MCF 10A (cell line): Measurements from ENCODE around the gene FSCN2. TPM values are rescaled to one million over a fixed set of nuclear protein-coding genes. Genes with fewer than 3 reads are reported as not detected.

ENCODE experiments used
- BruUV-seq: library from RNA; stranded (reverse); fragments of 400-500 nt; replicated peaks from 2 replicates; lab custom pipeline; 2021; lab: Mats Ljungman, UMichigan
- CTCF ChIA-PET: fragments of 300-600 bp; sonication (Branson Sonifier 250); formaldehyde crosslinking; extraction: SDS; loops from one replicate; lab custom pipeline; 2021; ENCODE audit warnings: antibody characterized with exemption, inconsistent platforms; lab: Yijun Ruan, JAX
- POLR2A ChIA-PET: fragments of 300-600, 350-650 bp; sonication (Branson Sonifier 250); formaldehyde crosslinking; extraction: SDS; loops from one replicate; lab custom pipeline; 2020; ENCODE audit warnings: antibody characterized with exemption, inconsistent platforms; lab: Yijun Ruan, JAX
- DNase-seq: peaks from one replicate; pipeline ENCODE4 v3.0.0-alpha.2; 2018; ENCODE audit not compliant: unreplicated experiment
- H3K27ac Mint-ChIP-seq: one replicate; pipeline ENCODE4 v1.8.0; 2022; ENCODE audit warnings: mild to moderate bottlenecking, low read depth, mixed read lengths; ENCODE audit not compliant: unreplicated experiment
- H3K27me3 Mint-ChIP-seq: one replicate; pipeline ENCODE4 v1.8.0; 2022; ENCODE audit warnings: mixed read lengths; ENCODE audit not compliant: insufficient read depth, unreplicated experiment
- H3K36me3 Mint-ChIP-seq: one replicate; pipeline ENCODE4 v1.8.0; 2022; ENCODE audit warnings: mild to moderate bottlenecking, moderate library complexity, mixed read lengths; ENCODE audit not compliant: insufficient read depth, unreplicated experiment
- H3K4me1 Mint-ChIP-seq: one replicate; pipeline ENCODE4 v1.8.0; 2022; ENCODE audit warnings: mixed read lengths; ENCODE audit not compliant: insufficient read depth, unreplicated experiment
- H3K4me3 Mint-ChIP-seq: one replicate; pipeline ENCODE4 v1.8.0; 2022; ENCODE audit warnings: mild to moderate bottlenecking, moderate library complexity, mixed read lengths; ENCODE audit not compliant: unreplicated experiment
- H3K9me3 Mint-ChIP-seq: one replicate; pipeline ENCODE4 v1.8.0; 2022; ENCODE audit warnings: mixed read lengths; ENCODE audit not compliant: unreplicated experiment
- CTCF ChIP-seq: fragments of 200-600 bp; IDR thresholded peaks from one replicate; pipeline ENCODE4 v1.8.0; 2022; ENCODE audit warnings: antibody characterized with exemption, mild to moderate bottlenecking; ENCODE audit not compliant: unreplicated experiment
- intact Hi-C: fragments of 100-400 bp; cut with micrococcal nuclease; formaldehyde crosslinking; loops from 2 replicates; pipeline ENCODE4 v1.14.1; 2022
- total RNA-seq: library from RNA; stranded (reverse); gene quantifications from 2 replicates; pipeline ENCODE4 v1.2.3, GENCODE V29; 2022

The FSCN2 gene
- total RNA-seq, 1 experiment from 2014 or later, result not detected

DNA sequence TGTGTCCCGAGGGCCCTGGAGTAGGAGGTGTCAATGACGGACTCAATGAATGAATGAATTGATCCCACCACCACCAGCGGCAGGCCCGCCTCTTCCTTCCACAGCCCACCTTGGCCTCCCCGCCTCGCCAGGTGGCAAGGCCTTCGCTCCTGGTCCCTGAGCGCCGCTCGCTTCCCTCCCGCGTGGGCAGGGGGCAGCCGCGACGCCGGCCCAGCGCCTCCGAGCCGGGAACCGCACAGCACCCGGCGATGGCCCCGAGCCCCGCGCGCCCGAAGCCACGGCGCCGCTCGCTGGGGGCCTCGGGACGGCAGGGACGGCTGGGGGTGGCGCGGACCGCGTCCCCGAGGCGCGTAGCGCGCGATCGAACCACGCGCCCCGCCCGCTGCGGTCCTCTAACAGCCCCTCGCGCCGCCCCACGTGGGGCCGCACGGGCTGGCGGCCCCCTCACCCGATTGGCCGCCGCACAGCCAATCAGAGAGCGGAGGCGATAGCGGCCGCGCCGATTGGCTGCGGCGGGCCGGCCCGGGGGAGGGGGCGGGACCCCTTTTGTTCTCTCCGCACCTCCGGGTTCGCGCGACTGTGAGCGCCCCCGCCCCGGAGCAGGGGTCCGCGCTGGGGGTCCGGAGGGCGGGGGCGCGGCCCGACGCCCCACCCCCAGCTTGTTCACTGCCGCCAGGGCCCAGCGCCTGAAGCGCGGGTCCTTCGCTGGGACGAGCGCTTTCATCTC, 46.9 kb upstream of the FSCN2 start:
- H3K27me3 Mint-ChIP-seq, result no peaks in the 10 kb centered on the region
- POLR2A ChIA-PET, result no interaction called here
- no peak overlapping the region for H3K4me3 Mint-ChIP-seq

DNA sequence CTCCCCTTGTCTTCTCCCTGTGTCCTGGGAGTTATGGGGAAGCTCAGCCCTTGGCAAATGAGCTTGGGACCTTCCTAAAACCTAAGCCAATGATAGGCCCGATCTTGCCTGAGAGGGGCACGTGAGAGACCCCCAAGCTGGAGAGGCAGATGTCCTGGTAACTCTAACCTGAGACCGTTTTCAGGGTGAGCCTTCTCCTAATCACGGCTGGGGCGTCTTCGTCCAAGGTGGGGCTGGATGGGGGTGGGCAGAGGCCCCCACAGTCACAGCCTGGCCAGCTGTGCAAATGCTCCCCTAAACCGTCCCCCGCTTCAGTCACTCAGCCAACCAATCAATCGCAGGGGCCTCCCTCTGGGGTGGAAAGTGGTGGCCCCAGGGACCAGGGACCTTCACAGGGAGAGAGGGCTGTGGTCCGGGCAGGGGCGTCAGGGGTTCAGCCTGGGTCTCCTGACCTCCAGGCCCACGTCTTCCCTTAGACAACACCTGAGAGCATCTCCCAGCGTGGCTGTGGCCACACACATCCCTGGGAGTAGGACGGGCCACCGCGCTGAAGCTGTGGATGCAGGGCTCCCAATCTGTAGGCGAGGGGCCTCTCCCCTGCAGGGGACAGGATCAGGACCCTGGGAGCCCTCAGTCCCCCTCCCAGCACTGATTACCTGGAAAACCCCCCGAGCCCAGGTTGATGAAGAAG, 46.2 kb upstream of the FSCN2 start:
- no peak for TF ChIP-seq CTCF
- Mint-ChIP-seq H3K27ac (no peak overlapping the region), H3K4me3 (no peak overlapping the region), H3K4me1 (no peaks in the 10 kb centered on the region), H3K9me3 (no peaks in the 10 kb centered on the region), H3K36me3 (peaks cover 6% of the 10 kb centered on the region), H3K27me3 (no peaks in the 10 kb centered on the region)
- intact Hi-C loops, result loop anchor here (2.0 kb wide), 1 partner anchor 339 kb away; no protein-coding TSS in a partner anchor
- CTCF ChIA-PET, result interaction anchor here (0.7 kb wide), 1 partner anchor 114 kb away, joined by 3 read pairs; no protein-coding TSS in a partner anchor
- POLR2A ChIA-PET, result no interaction called here
- no TSS peak for BruUV-seq
- no peak for DNase-seq

More for the DNA sequence above, 46.9 kb upstream of the FSCN2 start:
- intact Hi-C loops, result no loop called here
- Mint-ChIP-seq H3K4me1 (no peaks in the 10 kb centered on the region), H3K9me3 (no peaks in the 10 kb centered on the region), H3K27ac (no peak overlapping the region), H3K36me3 (peaks cover 6% of the 10 kb centered on the region)
- CTCF ChIA-PET, result interaction anchor here (0.7 kb wide), 1 partner anchor 113 kb away, joined by 3 read pairs; no protein-coding TSS in a partner anchor
- no peak for DNase-seq
- BruUV-seq, result no TSS peak
- no peak for TF ChIP-seq CTCF

DNA sequence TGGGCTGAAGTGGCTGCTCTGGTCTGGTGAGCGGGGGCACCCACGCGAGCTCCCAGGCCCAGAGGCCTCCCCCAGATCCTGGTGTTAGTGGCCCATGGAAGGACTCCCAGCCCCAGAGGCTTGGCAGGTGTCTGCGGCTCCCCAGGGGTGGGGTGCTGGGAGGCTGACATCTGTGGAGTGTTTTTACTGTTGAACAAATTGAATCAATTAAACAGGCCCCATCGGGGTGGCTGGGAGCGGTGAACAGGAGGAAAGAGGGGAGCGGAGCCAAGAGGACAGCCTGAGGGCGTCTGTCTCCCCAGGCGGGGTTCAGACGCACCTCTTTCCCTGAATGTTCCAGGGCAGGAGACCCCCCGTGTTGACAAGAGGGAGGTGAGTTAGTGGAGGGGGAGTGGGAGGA, 45.5 kb upstream of the FSCN2 start:
- intact Hi-C loops, result loop anchor here (2.0 kb wide), 1 partner anchor 340 kb away; no protein-coding TSS in a partner anchor

More for the DNA sequence above, 45.5 kb upstream of the FSCN2 start:
- H3K27me3 Mint-ChIP-seq, result no peaks in the 10 kb centered on the region
- no peak for DNase-seq
- ChIA-PET CTCF (interaction anchor here (0.6 kb wide), 2 partner anchors 229 to 494 kb away, joined by 3 to 4 read pairs; no protein-coding TSS in a partner anchor), POLR2A (no interaction called here)
- H3K4me1 Mint-ChIP-seq, result no peaks in the 10 kb centered on the region
- H3K36me3 Mint-ChIP-seq, result peaks cover 6% of the 10 kb centered on the region
- H3K4me3 Mint-ChIP-seq, result no peak overlapping the region
- H3K27ac Mint-ChIP-seq, result no peak overlapping the region
- H3K9me3 Mint-ChIP-seq, result no peaks in the 10 kb centered on the region
- no TSS peak for BruUV-seq
- TF ChIP-seq CTCF, result no peak
